Anterior cingulate cortex (tissue), 58 donors: ENCODE results near the gene PRR7.

ENCODE experiments used
- DNase-seq, 58 donors: peaks; one replicate each; lab custom pipeline; 2025; lab: John Stamatoyannopoulos, UW

PRR7 gene

GRCh38 chr5:177421062-177421798 lies 25.4 kb upstream of the PRR7 start:
- no peak for DNase-seq

- no peak for DNase-seq
Measured at GRCh38 chr5:177423671-177424070, 22.9 kb upstream of the PRR7 start.

GRCh38 chr5:177425196-177425800 lies 21.3 kb upstream of the PRR7 start:
- DNase-seq: peak in 2 of 58 donors; percentile 60 to 73

- DNase-seq: peak; percentile 90 to 100 (median 99)
Measured at GRCh38 chr5:177425801-177426565, 20.6 kb upstream of the PRR7 start.

- peak in 6 of 58 donors; percentile 51 to 68 (median 58) for DNase-seq
Measured at GRCh38 chr5:177426566-177427210, 19.9 kb upstream of the PRR7 start, which contains the start of gene GRK6. TSS of gene GRK6 (plus strand) at chr5:177426676. CDS start at chr5:177426846, 170 bp downstream.

GRCh38 chr5:177427211-177427822 lies 19.3 kb upstream of the PRR7 start:
- DNase-seq: peak in 1 of 58 donors; percentile 16

GRCh38 chr5:177427919-177428573 lies 18.6 kb upstream of the PRR7 start:
- DNase-seq: peak in 1 of 58 donors; percentile 18

GRCh38 chr5:177428574-177429217 lies 17.9 kb upstream of the PRR7 start:
- DNase-seq: no peak

GRCh38 chr5:177429248-177430040 lies 17.2 kb upstream of the PRR7 start:
- DNase-seq: peak in 7 of 58 donors; percentile 24 to 57 (median 44)

GRCh38 chr5:177430140-177430951 lies 16.3 kb upstream of the PRR7 start:
- DNase-seq: no peak

- no peak for DNase-seq
Measured at GRCh38 chr5:177430972-177431316, 15.7 kb upstream of the PRR7 start.

GRCh38 chr5:177431317-177432142 lies 15.1 kb upstream of the PRR7 start:
- peak in 11 of 58 donors; percentile 9 to 57 (median 34) for DNase-seq

- peak in 42 of 58 donors; percentile 10 to 67 (median 40) for DNase-seq
Measured at GRCh38 chr5:177432143-177432838, 14.3 kb upstream of the PRR7 start.

- DNase-seq: no peak
Measured at GRCh38 chr5:177432839-177433657, 13.6 kb upstream of the PRR7 start.

GRCh38 chr5:177433658-177434217 lies 12.9 kb upstream of the PRR7 start:
- no peak for DNase-seq
